HG02885 (cell line): ENCODE measurements around the gene CFTR.

ENCODE experiments used
- ATAC-seq: cut with Tn5 transposase; IDR thresholded peaks from one replicate; pipeline ENCODE4 v1.9.1; 2021; ENCODE audit warnings: mild to moderate bottlenecking; ENCODE audit not compliant: unreplicated experiment, poor library complexity

CFTR gene

GRCh38 chr7:117639966-117640365 is 160.1 kb downstream of the CFTR start:
- no peak for ATAC-seq

GRCh38 chr7:117640465-117640864 is 160.6 kb downstream of the CFTR start:
- no peak for ATAC-seq

- ATAC-seq: no peak
These were observed 165.8 kb downstream of the CFTR start for GRCh38 chr7:117645481-117646165.

GRCh38 chr7:117648203-117648866 is 168.5 kb downstream of the CFTR start:
- ATAC-seq: peak; percentile 41

GRCh38 chr7:117652943-117653680 is 173.3 kb downstream of the CFTR start:
- no peak for ATAC-seq

- no peak for ATAC-seq
These were observed 175.0 kb downstream of the CFTR start for GRCh38 chr7:117654780-117655179.

GRCh38 chr7:117656806-117657205 is 177.0 kb downstream of the CFTR start:
- no peak for ATAC-seq

GRCh38 chr7:117659531-117660011 is 179.7 kb downstream of the CFTR start:
- ATAC-seq: no peak

- no peak for ATAC-seq
These were observed 181.5 kb downstream of the CFTR start for GRCh38 chr7:117661328-117661727.

GRCh38 chr7:117664047-117664446 is 184.2 kb downstream of the CFTR start:
- no peak for ATAC-seq

- ATAC-seq: no peak
These were observed 185.5 kb downstream of the CFTR start for GRCh38 chr7:117665368-117665767.

- no peak for ATAC-seq
These were observed 186.2 kb downstream of the CFTR start for GRCh38 chr7:117666031-117666430.

- ATAC-seq: no peak
These were observed 186.9 kb downstream of the CFTR start for GRCh38 chr7:117666689-117667088.

GRCh38 chr7:117667456-117667855 is 187.6 kb downstream of the CFTR start:
- no peak for ATAC-seq

- no peak for ATAC-seq
These were observed 190.0 kb downstream of the CFTR start for GRCh38 chr7:117669818-117670217.

GRCh38 chr7:117672453-117672852 is 192.6 kb downstream of the CFTR start:
- no peak for ATAC-seq

GRCh38 chr7:117673367-117673766 is 193.5 kb downstream of the CFTR start:
- ATAC-seq: no peak

- peak; percentile 68 for ATAC-seq
These were observed 194.0 kb downstream of the CFTR start for GRCh38 chr7:117673839-117674238.

GRCh38 chr7:117674617-117675016 is 194.8 kb downstream of the CFTR start:
- no peak for ATAC-seq

GRCh38 chr7:117675497-117676435 is 195.9 kb downstream of the CFTR start:
- ATAC-seq: no peak
